ENCODE measurements around the gene SH3GLB1. TPM values are rescaled to one million over a fixed set of nuclear protein-coding genes. Genes with fewer than 3 reads are reported as not detected.
A peak's percentile ranks its signal among the peaks of the same experiment; 100 is the strongest.

The SH3GLB1 gene
- total and polyA plus RNA-seq, 2 donors (not counting 1 experiment from before 2014, with no cell fraction given) = 13.2 to 57.3 TPM

GRCh38 chr1:86788300-86789206, 84.2 kb downstream of the SH3GLB1 start:
- Histone ChIP-seq H2AFZ (ENCODE audit: insufficient read depth, low read depth, low read length, poor library complexity, severe bottlenecking) (no peak overlapping the region), H3K4me2 (replicated peaks; ENCODE audit: low read depth, low read length, poor library complexity, severe bottlenecking) (no peak overlapping the region), H3K27me3 (replicated peaks in 1 of 4; ENCODE audit: control extremely low read depth in 1 of 4, control insufficient read depth in 3 of 4, insufficient read depth in 4 of 4, low read length in 3 of 4) (no peaks in the 10 kb centered on the region), H3K9me3 (ENCODE audit: control extremely low read depth in 1 of 3, control insufficient read depth in 2 of 3, insufficient read depth in 1 of 3, low read length in 2 of 3) (peaks cover 0 to 2% (median 0%) of the 10 kb centered on the region in 3 donors), H3K36me3 (replicated peaks in 1 of 2; ENCODE audit: control extremely low read depth in 1 of 2, control insufficient read depth in 1 of 2, extremely low read depth in 1 of 2, insufficient read depth in 2 of 2, low read length in 1 of 2) (no peaks in the 10 kb centered on the region), H3K4me1 (ENCODE audit: control insufficient read depth in 2 of 2, insufficient read depth in 2 of 2, low read length in 2 of 2) (no peaks in the 10 kb centered on the region), H3K9ac (ENCODE audit: low read length) (no peak overlapping the region), H3K79me2 (ENCODE audit: control insufficient read depth, insufficient read depth, low read length) (no peaks in the 10 kb centered on the region), H4K20me1 (ENCODE audit: control insufficient read depth, insufficient read depth, low read length, poor library complexity, severe bottlenecking) (no peaks in the 10 kb centered on the region), H3K4me3 (ENCODE audit: control extremely low read depth in 1 of 5, extremely low read depth in 1 of 5, insufficient read depth in 1 of 5, low read depth in 2 of 5, low read length in 4 of 5) (no peak overlapping the region), H3K27ac (ENCODE audit: low read length in 2 of 2) (no peak overlapping the region)
- Mint-ChIP-seq H3K27me3 (no peaks in the 10 kb centered on the region), H3K27ac (no peak overlapping the region), H3K4me1 (peaks cover 11% of the 10 kb centered on the region), H3K4me3 (no peak overlapping the region), H3K9me3 (ENCODE audit: insufficient read depth) (no peaks in the 10 kb centered on the region)
- ChIA-PET CTCF (no interaction called here), POLR2A (no interaction called here)
- intact Hi-C loops (cut with micrococcal nuclease) = no loop called here
- DNase-seq (no peak), ATAC-seq (ENCODE audit: low read depth) (peak; percentile 17)
- WGBS (ENCODE audit: insufficient coverage) = 100% methylated on average over 4 of the region's 6 CpGs
- TF ChIP-seq EZH2 (IDR thresholded peaks at IDR 0.05; ENCODE audit: borderline replicate concordance, insufficient read depth, low read depth, low read length, poor library complexity, severe bottlenecking) = no peak
- no peak for TF ChIP-seq CTCF (IDR thresholded peaks at IDR 0.05)

GRCh38 chr1:86795316-86795715, 90.9 kb downstream of the SH3GLB1 start:
- intact Hi-C loops (cut with micrococcal nuclease) = no loop called here
- H3K4me1 Mint-ChIP-seq = peaks cover 19% of the 10 kb centered on the region
- no peak overlapping the region for H3K4me3 Mint-ChIP-seq
- no peak overlapping the region for H3K27ac Mint-ChIP-seq
- Histone ChIP-seq H3K27me3 (replicated peaks in 1 of 4; ENCODE audit: control extremely low read depth in 1 of 4, control insufficient read depth in 3 of 4, insufficient read depth in 4 of 4, low read length in 3 of 4) (no peaks in the 10 kb centered on the region), H3K79me2 (ENCODE audit: control insufficient read depth, insufficient read depth, low read length) (no peaks in the 10 kb centered on the region), H3K9ac (ENCODE audit: low read length) (no peak overlapping the region), H2AFZ (ENCODE audit: insufficient read depth, low read depth, low read length, poor library complexity, severe bottlenecking) (no peak overlapping the region), H3K27ac (ENCODE audit: low read length in 2 of 2) (no peak overlapping the region), H3K9me3 (ENCODE audit: control extremely low read depth in 1 of 3, control insufficient read depth in 2 of 3, insufficient read depth in 1 of 3, low read length in 2 of 3) (peaks cover 0 to 2% (median 0%) of the 10 kb centered on the region in 3 donors), H3K4me3 (ENCODE audit: control extremely low read depth in 1 of 5, extremely low read depth in 1 of 5, insufficient read depth in 1 of 5, low read depth in 2 of 5, low read length in 4 of 5) (no peak overlapping the region), H3K36me3 (replicated peaks in 1 of 2; ENCODE audit: control extremely low read depth in 1 of 2, control insufficient read depth in 1 of 2, extremely low read depth in 1 of 2, insufficient read depth in 2 of 2, low read length in 1 of 2) (no peaks in the 10 kb centered on the region), H4K20me1 (ENCODE audit: control insufficient read depth, insufficient read depth, low read length, poor library complexity, severe bottlenecking) (no peaks in the 10 kb centered on the region), H3K4me2 (replicated peaks; ENCODE audit: low read depth, low read length, poor library complexity, severe bottlenecking) (no peak overlapping the region), H3K4me1 (ENCODE audit: control insufficient read depth in 2 of 2, insufficient read depth in 2 of 2, low read length in 2 of 2) (peaks cover 14 to 15% of the 10 kb centered on the region in 2 donors)
- TF ChIP-seq CTCF (IDR thresholded peaks at IDR 0.05) = no peak
- TF ChIP-seq EZH2 (IDR thresholded peaks at IDR 0.05; ENCODE audit: borderline replicate concordance, insufficient read depth, low read depth, low read length, poor library complexity, severe bottlenecking) = no peak
- ChIA-PET CTCF (no interaction called here), POLR2A (no interaction called here)
- H3K9me3 Mint-ChIP-seq (ENCODE audit: insufficient read depth) = no peaks in the 10 kb centered on the region
- no peak for DNase-seq
- ATAC-seq (ENCODE audit: low read depth) = no peak
- H3K27me3 Mint-ChIP-seq = no peaks in the 10 kb centered on the region
